HG03342 (cell line): ENCODE measurements around the gene RNF13.
A peak's percentile ranks its signal among the peaks of the same experiment; 100 is the strongest.
"Not testable (repeated sequence)": the region's sequence is repeated elsewhere in the genome, so short reads cannot be mapped to it uniquely, and the experiment has no call there.

ENCODE experiments used
- ATAC-seq: cut with Tn5 transposase; IDR thresholded peaks from one replicate; pipeline ENCODE4 v1.9.1; 2021; ENCODE audit warnings: mild to moderate bottlenecking, moderate library complexity; ENCODE audit not compliant: unreplicated experiment

RNF13 gene

DNA sequence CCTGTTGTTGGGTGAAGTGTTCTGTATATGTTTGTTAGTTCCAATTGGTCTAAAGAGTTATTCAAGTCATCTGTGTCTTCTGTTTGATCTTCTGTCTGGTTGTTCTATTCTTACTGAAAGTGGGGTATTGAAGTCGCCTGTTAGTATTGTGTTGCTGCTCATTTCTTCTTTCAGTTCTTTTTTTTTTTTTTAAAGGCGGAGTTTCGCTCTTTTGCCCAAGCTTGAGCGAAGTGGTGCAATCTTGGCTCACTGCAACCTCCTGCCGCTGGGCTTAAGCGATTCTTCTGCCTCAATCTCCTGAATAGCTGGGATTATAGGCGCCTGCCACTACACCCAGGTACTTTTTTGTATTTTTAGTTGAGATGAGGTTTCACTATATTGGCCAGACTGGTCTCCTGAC lies 134.2 kb downstream of the RNF13 start:
- ATAC-seq: no peak

DNA sequence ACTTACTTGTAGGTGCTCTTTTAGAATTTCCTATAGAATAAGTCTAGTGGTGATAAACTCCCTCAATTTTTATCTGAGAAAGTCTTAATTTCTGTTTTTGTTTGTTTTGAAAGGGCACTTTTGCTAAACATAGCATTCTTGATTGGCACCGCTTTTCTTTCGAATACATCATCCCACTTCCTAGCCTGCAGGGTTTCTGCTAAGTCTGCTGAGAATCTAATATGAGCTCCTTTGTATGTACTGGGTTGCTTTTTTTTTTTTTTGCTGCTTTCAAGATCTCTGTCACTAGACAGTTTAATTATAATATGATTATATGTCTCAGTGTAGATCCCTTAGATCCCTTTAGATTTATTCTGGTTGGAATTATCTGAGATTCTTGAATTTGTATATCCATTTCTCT lies 136.2 kb downstream of the RNF13 start:
- no peak for ATAC-seq

DNA sequence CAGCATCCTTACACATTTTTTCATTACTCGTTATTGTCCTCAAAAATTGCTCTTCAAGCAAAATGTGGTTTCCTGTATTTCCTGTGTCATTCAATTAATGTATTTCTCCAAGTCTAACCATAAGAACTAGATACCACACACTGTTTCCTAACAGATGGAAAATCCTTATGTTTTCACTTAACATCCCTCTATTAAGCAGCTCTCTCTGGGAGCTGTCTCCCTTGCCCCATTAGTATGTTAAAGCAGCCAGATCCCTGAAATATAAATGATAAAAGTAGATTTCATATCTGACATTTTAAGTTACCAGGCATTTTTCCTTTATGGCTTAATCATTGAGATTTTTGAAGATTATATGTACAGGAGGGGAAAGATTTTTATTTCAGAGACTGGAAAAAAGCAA lies 141.8 kb downstream of the RNF13 start:
- ATAC-seq: no peak

DNA sequence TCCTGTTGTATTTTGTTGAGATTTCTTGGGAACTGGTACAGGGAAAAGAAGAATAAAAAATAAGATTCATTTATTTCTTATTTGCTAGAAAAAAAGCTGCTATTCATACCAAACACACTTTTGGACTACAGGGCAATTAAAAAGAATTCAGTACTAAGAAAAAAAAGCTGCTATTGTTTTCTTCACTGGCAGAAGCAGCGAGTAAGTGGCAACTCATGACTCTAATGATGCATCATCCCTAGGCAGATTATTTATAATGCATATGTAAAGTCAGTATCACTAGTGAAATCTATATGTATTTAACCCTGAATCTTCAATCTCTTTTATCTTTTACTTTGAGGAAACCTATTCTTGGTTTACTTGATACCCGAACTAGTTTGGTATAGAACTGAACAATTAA lies 142.4 kb downstream of the RNF13 start:
- ATAC-seq: no peak

DNA sequence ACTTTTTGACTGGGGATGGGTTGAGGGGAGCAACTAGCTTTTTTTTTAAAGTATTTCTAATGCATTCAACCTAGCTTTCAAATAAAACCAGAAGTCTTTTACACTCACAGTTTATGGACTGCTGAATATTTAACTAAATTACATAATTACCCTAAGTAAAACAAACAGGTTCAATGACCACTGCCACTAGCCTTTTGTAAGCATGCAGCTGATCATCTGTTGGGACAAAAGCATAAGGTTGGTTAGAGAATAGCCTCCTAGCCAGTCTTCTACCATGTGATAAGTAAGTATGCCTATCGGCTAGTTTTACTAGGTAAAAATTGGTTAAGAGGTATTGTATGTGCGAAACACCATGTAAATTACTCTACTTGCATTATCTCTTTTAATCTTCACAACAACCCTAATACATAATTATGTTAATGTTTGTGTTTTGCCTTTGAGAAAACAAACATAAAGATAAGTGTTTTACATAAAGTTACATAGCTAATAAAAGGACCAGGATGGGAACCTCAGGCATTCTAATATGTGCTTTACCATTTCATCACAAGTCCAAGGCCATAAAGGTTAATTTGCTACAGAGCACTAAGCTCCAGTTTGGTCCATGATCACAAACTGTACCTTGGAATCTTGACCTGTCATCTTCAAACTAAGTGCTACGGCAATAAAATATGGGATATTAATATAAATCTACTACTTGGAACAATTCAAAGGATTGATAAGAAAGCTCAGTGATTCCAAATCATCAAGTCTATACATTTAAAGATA lies 144.5 kb downstream of the RNF13 start:
- ATAC-seq: no peak

DNA sequence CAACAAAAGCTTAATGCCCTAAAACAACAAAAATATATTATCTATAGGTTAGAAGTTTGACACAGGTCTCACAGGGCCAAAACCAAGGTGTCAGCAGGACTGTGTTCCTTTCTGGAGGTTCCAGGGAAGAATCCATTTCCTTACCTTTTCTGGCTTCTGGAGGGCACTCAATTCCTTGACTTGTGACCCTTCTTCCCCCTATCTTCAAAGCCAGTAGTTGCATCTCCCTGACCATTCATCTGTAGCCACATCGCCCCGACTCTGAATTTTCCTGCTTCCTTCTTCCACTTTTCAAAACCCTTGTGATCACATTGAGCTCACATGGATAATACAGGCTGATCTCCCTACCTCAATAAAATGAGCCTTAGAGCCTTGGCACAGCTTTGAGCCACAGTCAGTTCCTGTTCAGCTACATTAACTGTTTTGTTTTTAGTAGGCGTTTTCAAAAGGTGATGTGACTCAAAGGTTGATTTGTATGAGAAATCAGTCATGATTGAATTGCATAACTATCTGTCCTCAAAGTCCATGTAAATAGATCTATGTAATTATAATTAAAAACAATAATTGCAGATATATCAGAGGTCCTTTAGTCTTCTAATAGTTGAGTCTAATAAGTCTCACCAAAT lies 145.3 kb downstream of the RNF13 start:
- no peak for ATAC-seq

DNA sequence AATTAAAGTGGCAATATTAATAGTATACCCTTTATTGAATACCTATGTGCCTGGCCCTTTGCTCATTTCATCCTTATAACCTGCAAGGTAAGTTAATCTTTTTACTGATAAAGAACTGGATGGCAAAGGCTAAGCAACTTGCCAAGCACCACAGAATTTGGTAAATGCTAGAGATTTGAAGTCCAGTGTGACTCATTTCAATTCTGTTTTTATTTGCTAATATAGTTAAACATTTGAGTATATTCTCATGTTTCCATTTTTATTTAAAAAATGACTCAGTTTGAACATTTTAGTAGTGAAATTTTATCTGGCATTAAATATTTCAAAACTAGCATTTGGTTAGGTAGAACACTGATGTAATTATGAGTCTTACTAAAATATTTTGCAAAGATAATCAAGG lies 146.4 kb downstream of the RNF13 start:
- no peak for ATAC-seq

DNA sequence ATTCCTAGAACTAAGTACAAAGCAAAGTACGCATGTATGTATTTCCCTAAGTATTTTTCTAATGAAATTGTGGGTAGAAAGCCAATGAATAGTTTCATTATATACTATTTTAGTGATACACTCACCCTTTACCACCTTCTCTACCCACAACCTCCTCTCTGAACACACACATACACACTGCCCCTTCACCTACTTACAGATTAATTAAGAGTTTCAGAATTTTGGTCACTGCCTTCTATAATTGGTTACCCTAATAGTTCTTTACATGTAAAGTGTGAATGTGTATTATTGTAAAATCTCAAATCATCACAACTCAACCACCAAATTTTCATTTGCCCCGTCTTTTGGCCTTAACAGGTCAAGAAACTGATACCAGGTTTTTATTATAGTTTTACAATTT lies 150.5 kb downstream of the RNF13 start:
- ATAC-seq: no peak

DNA sequence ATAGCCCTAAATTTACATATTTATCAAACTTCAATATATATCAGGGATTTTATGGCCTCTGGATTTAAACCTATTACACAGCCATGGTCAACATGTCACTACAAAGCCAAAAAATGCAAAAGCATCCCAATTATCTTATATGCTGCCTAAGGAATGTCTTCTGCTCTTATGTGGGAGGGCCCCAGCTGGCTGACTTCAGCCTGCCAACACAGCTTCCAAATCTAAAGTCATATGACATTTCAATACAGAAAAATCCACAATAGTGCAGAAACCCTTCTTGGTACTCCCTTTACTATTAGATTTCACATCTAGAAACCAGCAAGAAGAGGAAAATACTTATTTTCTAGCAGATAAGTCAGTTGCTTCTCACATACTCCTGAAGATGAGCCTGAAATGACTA lies 151.3 kb downstream of the RNF13 start:
- no peak for ATAC-seq

DNA sequence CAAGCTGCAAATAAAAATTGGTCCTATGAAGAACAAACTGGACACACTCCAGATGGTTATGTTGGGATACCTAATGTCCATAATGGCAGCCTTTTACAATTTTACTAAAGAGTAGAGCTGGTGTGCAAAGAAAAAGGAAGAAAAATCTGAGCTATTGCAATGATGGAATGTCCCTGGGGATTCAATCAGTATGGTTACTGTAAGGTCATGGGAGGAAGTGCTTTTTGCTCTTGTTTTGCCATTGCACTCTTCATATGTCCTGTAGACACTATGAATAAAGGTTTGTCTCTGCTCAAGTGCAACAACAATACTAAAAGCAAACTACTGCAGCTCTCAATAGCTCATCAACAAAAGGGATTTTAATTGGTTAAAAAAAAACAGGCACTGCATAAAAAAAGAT lies 152.3 kb downstream of the RNF13 start:
- no peak for ATAC-seq

DNA sequence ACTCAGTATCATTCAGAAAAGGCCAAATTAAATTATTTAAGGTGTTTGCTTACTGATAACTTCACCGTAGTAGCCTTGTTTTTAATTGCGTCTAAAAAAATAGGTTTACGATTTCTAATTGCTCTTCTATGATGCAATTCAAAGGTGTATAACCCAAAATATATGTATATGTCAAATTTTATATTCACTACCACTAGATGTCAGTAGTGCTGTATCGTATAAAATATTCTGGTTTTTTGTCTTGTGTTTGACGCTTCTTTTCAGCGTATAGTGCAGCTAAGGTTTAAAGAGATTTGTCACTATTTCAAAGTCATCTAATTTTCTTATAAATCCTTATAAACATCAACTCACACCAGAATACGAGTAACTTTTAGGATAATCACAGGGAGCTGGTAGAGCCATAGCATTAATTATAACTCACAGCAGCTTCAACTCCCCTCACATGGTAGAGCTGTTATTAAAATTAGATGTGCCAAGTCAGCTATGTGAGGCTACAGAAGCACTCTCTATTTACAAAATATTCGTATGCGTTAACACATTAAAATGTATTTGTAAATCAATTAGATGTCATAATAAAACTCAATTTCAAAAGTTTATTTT lies 154.2 kb downstream of the RNF13 start:
- no peak for ATAC-seq

DNA sequence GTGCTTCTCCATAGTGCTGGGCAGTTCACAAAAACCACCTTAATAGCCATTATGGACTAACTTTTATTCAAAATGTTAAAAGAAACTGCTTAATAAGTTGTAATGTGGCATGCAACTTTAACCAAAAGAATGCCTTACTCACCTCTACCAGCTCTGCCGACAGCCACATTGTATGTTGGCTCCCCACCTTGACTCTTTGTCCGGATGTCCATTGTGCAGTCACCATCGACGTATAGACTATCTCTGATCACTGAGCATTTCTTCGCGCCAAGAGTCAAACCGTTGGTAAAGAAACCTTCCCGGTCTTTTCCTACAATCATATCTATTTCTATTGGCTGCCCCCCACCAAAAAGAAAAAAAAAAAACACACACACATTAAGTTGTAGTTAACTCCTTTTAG lies 155.2 kb downstream of the RNF13 start:
- ATAC-seq: no peak

DNA sequence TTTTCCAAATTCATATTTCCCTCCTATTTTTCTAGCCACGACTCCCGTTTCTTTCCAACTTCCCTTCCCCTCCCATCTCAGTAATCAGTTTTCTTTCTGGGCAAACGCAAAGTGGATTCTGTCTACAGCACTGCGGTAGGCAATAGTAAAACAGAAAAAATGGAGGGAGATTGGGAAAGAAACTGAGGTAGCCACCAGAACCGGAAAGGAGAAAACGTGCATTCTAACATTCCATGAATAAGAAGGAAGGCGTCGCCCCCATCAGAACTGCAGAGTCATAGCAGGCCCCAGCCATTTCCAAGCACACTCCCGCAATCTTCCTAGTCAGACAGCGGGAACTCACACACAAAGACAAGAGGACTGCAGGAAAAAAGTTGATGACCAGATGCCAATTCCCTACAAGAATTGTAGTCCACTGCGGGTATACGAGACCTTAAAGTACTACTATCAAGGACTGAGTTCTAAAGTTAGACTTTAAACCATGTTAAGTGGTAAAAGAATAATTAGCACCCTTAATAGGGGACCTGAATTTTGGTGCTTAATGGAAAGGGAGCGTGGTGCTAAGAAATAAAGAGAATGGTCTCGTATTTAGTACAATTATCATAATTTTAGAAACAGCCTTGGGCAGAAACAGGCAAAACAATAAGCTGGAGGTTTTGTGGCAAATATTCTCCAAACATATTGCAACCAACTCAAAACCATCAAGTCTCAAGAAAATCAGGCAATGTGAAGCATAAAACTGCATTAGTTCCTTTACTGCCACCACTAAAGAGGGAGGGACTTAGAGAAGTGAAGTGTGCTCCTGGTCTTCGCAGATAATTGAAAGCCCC lies 156.3 kb downstream of the RNF13 start:
- no peak for ATAC-seq

DNA sequence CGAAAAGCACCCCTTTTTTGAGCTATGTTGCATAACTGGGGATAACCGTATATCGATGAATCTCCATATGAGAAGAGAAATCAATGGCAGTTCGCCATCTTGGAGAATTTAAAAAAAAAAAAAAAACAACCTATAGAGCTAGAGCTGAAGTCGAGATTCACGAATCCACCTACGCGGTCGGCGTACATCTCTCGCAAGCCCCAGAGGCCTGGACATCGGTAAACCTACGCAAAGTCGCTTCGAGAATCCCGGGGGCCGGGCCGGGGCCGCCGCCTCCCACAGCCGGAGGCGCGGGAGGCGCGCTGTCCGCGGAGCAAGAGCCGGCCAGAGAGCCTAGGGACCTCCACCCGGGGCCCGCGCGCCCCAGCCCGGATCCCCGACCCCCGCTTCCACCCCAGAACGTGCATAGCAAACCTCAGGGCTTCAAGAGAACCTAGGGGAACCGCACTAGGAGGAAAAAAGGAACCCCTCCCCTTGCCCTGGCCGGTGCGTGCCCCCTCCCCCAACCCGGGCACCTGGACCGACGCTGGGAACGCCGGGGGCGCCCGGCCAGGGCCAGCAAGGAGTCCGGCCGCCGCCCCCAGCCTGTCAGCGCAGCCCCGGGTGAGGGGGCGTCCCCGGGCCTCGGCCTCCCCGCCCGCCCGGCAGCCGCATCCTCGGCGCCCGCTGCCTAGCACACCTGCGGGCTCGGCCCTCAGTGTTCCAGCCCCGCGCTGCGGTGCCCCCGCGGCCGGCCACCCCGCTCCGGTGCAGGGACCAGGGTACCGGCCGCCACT lies 157.1 kb downstream of the RNF13 start:
- peak; percentile 64 for ATAC-seq

DNA sequence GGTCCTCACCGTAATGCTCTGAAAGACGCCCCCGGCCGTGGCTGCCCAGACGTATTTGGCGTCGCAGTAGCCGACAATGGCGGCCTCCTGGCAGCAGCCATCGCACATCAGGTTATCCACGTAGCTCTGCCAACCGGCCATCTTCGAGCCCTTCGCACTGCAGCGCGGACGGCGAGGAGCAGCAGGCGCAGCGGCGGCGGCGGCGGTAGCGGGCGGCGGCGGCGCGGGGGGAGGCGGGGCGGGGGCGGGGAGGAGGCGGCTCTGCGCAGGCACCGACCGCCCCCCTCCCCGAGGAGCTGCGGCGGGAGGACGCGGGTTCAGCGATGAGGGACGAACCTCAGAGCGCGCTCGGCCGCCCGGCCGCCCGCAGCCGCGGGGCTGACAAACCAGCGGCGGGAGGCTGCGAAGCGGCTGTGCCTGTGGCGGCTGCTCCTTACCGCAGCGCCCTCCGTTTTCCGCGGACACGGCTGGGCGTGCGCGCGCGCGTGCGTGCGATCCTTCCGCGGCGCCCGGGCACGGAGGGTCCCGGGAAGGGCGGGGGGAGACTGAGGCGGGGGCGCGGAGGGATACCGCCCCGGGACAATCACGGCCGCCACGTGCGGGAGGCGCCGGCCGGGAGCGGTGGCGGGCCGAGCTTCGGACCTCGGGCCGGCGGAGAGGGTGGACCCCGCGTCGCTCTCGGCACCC lies 157.8 kb downstream of the RNF13 start, which contains the start of gene PFN2:
PFN2 (minus strand) TSS at position 180 of the 687 bp plus-strand sequence; CDS start at position 141, 39 bp downstream.
- peak; percentile 40 for ATAC-seq

DNA sequence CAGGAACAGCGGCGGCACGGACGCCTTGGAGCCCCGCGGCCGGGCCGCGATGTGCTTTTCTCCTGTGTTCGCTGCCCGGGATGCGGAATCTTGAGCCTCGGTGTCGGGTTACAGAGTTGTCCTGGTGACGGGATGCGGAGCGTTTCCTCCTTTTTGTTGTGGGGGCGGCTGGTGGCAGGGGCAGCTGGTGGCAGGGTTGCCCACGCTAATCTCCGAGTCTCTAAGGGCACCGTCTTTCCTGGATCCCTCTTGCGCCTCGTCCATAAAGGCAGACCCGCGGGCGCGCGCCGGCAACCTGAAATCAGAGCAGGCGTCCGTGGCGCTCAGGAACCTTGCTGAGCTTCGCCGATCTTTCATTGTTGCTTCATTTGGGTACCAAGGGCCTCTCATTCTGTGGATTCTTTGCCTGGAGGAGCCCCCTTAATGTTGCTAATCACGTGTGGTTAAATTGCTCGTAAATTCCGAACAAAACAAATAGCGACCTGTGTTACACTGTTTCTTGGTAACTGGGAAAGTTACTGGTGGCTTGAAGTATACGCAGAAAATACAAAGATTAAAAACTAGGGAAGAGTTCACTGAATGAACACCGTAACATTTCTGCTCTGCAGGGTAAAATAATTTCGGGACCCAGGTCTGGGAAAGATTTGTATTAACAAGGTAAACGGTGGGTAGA lies 158.5 kb downstream of the RNF13 start:
- ATAC-seq: no peak

DNA sequence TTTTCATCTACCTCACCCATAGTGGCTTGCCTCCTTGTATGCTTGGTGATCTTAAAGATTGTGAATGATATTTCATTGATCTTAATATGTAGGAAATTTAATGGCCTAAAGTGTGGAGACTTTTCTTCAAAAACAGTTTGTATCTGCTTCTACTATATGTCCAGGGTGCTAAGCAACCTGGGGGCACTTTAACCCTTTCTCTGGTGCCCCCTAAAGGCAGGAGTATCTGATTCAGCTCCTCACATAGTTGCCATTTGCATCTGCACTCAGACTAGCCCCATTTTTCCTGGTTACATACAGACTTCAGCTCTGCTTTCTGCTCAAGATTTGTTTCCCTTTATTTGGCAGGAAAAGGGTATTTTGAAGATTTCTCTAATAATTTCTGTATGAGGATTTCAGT lies 162.9 kb downstream of the RNF13 start:
- ATAC-seq: no peak

DNA sequence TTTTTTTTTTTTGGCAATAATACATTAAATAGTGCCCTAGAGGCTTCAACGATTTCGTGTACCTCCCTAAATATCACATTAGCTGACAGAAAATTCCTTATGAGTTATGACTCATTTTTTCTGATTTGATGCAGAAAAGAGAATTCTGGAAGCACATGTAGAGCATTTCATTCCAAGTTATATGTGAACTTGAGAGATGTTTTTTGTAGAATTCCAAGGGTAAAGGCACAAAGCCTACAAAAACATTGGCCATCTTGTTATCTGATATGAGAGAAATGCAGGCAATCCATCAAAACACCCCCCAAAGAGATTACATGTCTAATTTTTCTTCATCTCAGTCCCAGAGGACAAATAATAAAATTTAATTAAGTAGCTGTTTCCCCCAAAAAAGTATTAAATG lies 164.4 kb downstream of the RNF13 start:
- ATAC-seq: no peak

DNA sequence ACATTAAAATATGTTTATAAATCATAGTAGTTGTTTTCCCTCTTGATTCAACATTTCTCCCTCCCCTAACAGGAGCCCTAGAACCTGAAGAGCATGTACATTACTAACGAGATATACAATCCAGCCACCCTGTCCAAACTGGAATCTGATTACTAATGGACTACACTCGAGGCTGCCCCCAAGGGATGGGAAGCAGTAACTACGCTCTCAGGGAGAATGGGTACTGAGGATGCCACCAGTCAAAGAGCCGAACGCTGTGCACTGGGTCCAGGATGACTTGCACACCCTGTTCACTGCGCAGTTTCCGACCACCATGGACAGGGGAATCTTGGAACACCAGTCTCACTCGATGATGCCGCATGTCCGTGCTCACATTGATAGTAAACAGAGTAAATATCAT lies 169.0 kb downstream of the RNF13 start:
- not testable (repeated sequence) for ATAC-seq
